Germinal center (tissue), 1 donor: ENCODE data around the gene KCNG2.
A peak's percentile ranks its signal among the peaks of the same experiment; 100 is the strongest.
"Not testable (repeated sequence)": the region's sequence is repeated elsewhere in the genome, so short reads cannot be mapped to it uniquely, and the experiment has no call there.

ENCODE experiments used
- DNase-seq: peaks from one replicate; pipeline ENCODE4 v3.0.0; 2012; ENCODE audit warnings: mixed read lengths, low spot score

Gene KCNG2

GRCh38 chr18:79797518-79798345, at the start of gene KCNG2:
TSS of gene KCNG2 (plus strand) at chr18:79797938. CDS start at chr18:79863668, 65,730 bp downstream.
- DNase-seq = peak; percentile 60

GRCh38 chr18:79748321-79749180, 49.2 kb upstream of the KCNG2 start:
- DNase-seq = no peak

- no peak for DNase-seq
Measured at GRCh38 chr18:79749251-79750191, 48.2 kb upstream of the KCNG2 start.

- no peak for DNase-seq
Measured at GRCh38 chr18:79750980-79751571, 46.7 kb upstream of the KCNG2 start.

GRCh38 chr18:79751918-79752578, 45.7 kb upstream of the KCNG2 start:
- DNase-seq = not testable (repeated sequence)

- DNase-seq = not testable (repeated sequence)
Measured at GRCh38 chr18:79752946-79753345, 44.8 kb upstream of the KCNG2 start.

GRCh38 chr18:79753391-79753851, 44.3 kb upstream of the KCNG2 start:
- no peak for DNase-seq

GRCh38 chr18:79754022-79754761, 43.5 kb upstream of the KCNG2 start:
- DNase-seq = no peak

- DNase-seq = no peak
Measured at GRCh38 chr18:79754831-79755351, 42.8 kb upstream of the KCNG2 start.

- DNase-seq = no peak
Measured at GRCh38 chr18:79755496-79756142, 42.1 kb upstream of the KCNG2 start.

GRCh38 chr18:79756143-79756500, 41.6 kb upstream of the KCNG2 start:
- DNase-seq = no peak

GRCh38 chr18:79756826-79757225, 40.9 kb upstream of the KCNG2 start:
- no peak for DNase-seq

GRCh38 chr18:79760348-79760747, 37.4 kb upstream of the KCNG2 start:
- no peak for DNase-seq

GRCh38 chr18:79760881-79761280, 36.9 kb upstream of the KCNG2 start:
- DNase-seq = no peak

GRCh38 chr18:79763407-79763806, 34.3 kb upstream of the KCNG2 start:
- DNase-seq = no peak

- no peak for DNase-seq
Measured at GRCh38 chr18:79764131-79764530, 33.6 kb upstream of the KCNG2 start.

- DNase-seq = no peak
Measured at GRCh38 chr18:79765491-79766245, 32.1 kb upstream of the KCNG2 start.

- no peak for DNase-seq
Measured at GRCh38 chr18:79766308-79766707, 31.4 kb upstream of the KCNG2 start.

GRCh38 chr18:79768745-79769144, 29.0 kb upstream of the KCNG2 start:
- no peak for DNase-seq
